ENCODE results near the gene CAMK2G.

Gene CAMK2G

DNA sequence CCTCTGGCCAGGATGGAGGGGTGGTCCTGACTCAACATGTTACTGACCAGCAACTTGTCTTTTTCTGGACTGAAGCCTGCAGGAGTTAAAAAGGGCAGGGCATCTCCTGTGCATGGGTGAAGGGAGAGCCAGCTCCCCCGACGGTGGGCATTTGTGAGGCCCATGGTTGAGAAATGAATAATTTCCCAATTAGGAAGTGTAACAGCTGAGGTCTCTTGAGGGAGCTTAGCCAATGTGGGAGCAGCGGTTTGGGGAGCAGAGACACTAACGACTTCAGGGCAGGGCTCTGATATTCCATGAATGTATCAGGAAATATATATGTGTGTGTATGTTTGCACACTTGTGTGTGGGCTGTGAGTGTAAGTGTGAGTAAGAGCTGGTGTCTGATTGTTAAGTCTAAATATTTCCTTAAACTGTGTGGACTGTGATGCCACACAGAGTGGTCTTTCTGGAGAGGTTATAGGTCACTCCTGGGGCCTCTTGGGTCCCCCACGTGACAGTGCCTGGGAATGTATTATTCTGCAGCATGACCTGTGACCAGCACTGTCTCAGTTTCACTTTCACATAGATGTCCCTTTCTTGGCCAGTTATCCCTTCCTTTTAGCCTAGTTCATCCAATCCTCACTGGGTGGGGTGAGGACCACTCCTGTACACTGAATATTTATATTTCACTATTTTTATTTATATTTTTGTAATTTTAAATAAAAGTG lies 42.6 kb upstream of the CAMK2G start:
- no peak for DNase-seq (ENCODE audit: low read depth)
- H3K4me3 ChIP-seq (ENCODE audit: low read length) = no peak overlapping the region
- TF ChIP-seq, protein P1, sequence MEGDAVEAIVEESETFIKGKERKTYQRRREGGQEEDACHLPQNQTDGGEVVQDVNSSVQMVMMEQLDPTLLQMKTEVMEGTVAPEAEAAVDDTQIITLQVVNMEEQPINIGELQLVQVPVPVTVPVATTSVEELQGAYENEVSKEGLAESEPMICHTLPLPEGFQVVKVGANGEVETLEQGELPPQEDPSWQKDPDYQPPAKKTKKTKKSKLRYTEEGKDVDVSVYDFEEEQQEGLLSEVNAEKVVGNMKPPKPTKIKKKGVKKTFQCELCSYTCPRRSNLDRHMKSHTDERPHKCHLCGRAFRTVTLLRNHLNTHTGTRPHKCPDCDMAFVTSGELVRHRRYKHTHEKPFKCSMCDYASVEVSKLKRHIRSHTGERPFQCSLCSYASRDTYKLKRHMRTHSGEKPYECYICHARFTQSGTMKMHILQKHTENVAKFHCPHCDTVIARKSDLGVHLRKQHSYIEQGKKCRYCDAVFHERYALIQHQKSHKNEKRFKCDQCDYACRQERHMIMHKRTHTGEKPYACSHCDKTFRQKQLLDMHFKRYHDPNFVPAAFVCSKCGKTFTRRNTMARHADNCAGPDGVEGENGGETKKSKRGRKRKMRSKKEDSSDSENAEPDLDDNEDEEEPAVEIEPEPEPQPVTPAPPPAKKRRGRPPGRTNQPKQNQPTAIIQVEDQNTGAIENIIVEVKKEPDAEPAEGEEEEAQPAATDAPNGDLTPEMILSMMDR (conservative IDR thresholded peaks at IDR 0.05; ENCODE audit: low read depth, low read length) = no peak

DNA sequence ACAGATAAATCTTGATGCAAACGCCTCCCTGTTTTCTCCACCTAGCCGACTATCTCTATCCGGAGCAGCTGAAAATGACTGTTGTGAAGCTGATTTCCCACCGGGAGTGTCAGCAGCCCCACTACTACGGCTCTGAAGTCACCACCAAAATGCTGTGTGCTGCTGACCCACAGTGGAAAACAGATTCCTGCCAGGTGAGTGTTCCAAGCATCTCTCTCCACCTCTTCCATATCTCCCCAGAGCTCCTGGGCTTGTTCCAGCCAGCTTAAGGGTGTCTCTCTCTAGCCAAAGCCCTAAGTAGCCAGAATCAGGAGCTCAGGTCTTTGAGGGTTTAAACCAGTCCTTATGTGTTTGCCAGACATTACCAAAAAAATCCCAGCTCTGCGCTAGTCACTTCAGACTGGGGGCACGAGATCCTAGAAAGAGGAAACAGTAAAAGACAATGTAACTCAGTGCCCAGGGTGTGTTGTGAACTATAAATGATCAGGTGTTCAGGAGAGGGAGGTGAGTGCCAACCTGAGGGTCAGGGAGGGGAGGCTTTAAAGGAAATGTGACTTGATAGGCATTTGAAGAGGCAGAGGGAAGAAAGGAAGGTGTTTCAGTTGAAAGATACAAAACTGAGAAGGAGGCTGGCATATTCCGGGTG lies 41.0 kb upstream of the CAMK2G start:
- TF ChIP-seq, protein P1 (conservative IDR thresholded peaks at IDR 0.05; ENCODE audit: low read depth, low read length) = no peak
- peak overlapping the region; percentile 10 for H3K4me3 ChIP-seq (ENCODE audit: low read length)
- DNase-seq (ENCODE audit: low read depth) = no peak

DNA sequence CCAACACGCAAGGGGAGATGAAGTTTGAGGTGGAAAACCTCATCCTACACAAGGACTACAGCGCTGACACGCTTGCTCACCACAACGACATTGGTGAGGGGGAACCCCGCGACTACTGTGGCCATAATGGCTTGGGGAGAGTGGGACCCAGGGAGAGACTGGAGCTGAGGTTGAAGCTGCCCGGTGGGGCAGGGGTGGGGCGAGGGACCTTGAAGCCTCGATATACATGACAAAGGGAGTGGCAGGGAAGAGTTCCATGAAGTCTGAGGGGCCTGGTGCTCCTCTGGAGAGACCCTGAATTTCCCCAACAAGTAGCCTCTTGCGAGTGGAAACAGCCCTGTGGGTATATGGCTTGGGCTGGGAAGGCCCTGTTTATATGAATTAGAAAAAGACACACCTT lies 39.7 kb upstream of the CAMK2G start:
- no peak for DNase-seq (ENCODE audit: low read depth)
- TF ChIP-seq, protein P1 (conservative IDR thresholded peaks at IDR 0.05; ENCODE audit: low read depth, low read length) = no peak
- no peak overlapping the region for H3K4me3 ChIP-seq (ENCODE audit: low read length)

DNA sequence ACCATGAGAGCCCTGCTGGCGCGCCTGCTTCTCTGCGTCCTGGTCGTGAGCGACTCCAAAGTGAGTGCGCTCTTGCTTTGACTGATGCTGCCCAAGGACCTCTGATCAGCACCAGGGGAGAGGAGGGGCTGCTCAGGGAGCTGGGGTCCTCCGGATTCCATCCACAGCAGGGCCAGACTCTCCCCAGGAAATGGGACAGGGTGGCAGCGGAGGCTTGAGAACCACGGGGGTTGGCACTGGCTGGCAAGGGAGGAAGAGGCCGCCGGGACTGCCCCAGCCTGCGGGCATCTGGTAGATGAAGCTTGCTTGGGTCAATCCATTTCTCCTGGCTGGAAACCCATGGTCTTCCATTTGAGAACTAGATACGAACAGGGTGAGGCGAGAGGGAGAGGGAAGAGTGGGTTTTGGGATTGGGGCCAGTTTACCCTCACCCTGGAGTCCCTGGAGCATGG lies 37.2 kb upstream of the CAMK2G start:
- no peak for DNase-seq (ENCODE audit: low read depth)
- H3K4me3 ChIP-seq (ENCODE audit: low read length) = peak overlapping the region; percentile 72
- TF ChIP-seq, protein P1 (conservative IDR thresholded peaks at IDR 0.05; ENCODE audit: low read depth, low read length) = no peak

DNA sequence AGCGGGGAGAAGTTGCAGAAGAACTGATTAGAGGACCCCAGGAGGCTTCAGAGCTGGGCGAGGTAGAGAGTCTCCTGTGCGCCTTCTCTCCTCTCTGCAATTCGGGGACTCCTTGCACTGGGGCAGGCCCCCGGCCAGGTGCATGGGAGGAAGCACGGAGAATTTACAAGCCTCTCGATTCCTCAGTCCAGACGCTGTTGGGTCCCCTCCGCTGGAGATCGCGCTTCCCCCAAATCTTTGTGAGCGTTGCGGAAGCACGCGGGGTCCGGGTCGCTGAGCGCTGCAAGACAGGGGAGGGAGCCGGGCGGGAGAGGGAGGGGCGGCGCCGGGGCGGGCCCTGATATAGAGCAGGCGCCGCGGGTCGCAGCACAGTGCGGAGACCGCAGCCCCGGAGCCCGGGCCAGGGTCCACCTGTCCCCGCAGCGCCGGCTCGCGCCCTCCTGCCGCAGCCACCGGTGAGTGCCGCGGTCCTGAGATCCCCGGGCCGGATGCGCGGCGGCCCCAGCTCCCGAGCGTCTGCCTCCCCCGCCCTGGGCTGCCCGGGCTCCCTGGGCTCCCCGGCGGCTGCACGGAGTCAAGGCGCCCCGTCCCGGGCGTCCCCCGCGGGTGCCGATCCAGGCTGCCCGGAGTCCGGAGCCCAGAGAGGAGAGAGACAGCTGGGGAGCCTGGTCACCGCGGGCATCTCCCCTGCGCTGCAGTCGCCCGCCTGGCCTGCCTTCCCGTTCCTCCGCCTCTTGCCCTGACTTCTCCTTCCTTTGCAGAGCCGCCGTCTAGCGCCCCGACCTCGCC lies 36.6 kb upstream of the CAMK2G start, which contains the start of gene PLAU:
PLAU (plus strand) TSS at position 369 of the 789 bp plus-strand sequence. CDS start 424 bp downstream, outside the sequence.
- peak within 1 kb of the TSS; percentile 72 for H3K4me3 ChIP-seq (ENCODE audit: low read length)
- no peak for DNase-seq (ENCODE audit: low read depth)
- TF ChIP-seq, protein P1 (conservative IDR thresholded peaks at IDR 0.05; ENCODE audit: low read depth, low read length) = no peak

DNA sequence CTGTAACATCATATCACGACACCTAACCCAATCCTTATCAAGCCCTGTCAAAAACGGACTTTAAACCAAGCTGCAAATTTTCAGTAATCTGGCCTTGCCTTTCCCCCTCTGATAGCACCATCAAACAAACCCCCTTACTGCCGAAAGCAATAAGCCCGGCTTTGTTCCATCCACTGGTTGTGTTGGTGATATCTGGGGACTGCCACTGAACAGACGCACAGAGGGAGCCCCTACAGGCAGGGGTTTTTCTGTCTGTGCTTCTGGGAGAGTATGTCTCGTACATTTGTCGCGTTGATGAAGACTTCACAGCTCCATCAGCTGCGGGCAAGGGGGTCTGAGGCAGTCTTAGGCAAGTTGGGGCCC lies 36.0 kb upstream of the CAMK2G start:
- DNase-seq (ENCODE audit: low read depth) = no peak
- peak overlapping the region; percentile 72 for H3K4me3 ChIP-seq (ENCODE audit: low read length)
- TF ChIP-seq, protein P1 (conservative IDR thresholded peaks at IDR 0.05; ENCODE audit: low read depth, low read length) = peak; percentile 22
